HG03045 (cell line): Measurements from ENCODE around the gene GPRASP3.

Experiments
- ATAC-seq: cut with Tn5 transposase; IDR thresholded peaks from one replicate; pipeline ENCODE4 v1.9.1; 2021; ENCODE audit warnings: mild to moderate bottlenecking, moderate library complexity; ENCODE audit not compliant: unreplicated experiment

GPRASP3 gene

DNA sequence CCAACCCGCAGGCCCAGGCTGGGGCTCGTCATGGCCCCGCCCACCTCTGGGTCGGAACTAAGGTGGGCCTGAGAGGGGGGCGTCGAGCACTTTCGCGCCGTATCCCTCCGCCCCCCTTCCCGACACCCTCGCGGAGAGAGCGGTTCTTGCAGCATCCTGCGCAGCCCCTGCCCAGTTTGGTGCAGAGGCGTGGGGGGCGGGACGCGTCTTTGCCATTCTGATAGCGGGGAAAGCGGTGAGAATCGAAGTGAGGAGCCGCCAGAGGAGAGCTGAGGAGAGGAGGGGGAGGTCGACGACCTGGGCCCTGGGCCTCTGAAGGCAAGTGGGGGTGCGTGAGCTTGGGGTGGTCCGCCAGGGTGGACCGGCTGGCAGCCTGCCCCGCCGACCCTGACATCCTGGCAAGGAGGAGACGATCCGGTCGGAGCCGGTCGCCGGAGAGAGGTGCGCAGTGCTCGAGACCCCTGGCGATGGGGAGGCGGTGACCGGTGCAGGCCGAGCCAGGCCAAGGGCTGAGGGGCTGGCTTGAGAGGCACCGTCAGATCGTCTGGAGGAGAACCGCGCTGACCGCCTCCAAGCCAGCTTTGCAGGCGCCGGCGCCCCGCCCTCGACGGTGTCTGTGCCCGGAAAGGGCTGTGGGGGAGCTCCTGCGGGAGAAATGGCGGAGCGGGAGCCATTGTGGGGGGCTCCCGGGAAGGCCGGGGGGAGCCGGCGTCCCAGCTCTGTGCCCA, 25.5 kb downstream of the GPRASP3 start:
- no peak for ATAC-seq

DNA sequence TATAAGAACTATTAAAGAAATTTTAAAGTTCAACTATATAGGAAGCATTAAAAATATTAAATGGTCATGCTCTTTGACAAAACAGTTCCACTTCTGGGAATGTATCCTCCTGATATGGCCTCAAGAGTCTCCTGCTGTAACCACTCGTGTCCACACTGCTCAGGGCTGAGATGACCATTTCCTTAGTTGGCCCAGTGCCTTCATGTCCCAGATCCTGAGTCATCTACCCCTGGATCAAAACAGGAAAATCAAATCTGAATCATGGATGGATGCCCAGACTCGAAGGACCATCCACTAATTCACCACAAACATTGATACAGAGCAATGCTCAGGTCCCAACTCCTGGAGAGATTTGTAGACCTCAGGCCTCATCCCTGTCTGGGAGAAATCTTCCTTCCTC, 44.7 kb downstream of the GPRASP3 start:
- no peak for ATAC-seq

DNA sequence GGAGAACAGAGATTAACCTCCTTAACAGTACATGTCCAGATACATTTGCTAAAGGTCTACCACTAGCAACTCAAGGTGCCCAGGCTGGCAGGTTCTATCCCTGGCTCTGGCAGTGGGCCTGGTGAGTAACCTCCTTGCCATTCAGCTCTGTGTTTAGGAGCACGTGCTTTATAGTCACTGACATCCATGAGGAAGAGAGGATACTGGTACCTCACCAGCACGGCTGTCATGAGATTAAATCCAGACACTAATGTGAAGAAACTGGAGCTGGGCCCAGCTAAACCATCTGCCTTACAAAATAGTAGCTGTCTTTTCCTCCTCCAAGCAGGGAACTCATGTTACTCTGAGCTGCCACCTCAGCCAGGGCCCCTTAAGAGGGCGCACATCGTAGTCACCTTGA, 45.3 kb downstream of the GPRASP3 start:
- ATAC-seq: no peak

DNA sequence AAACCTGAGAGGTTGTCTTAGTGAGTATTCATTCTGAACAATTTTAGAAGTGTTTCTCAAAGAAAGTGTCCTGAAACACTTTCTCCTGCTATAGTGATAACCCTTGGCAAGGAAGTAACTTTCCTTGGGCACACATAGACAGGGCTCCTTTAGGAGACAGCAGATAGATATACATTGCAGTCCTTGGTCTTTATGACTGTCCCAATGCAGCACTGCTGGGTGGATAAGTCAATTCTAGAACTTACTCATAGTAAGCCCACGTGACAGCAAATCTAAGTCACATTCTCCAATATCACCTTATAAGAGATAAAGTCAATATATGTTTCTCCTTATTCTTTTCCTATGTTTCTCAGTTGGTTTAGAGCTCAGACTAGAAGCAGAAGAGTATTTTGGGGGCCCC, 46.7 kb downstream of the GPRASP3 start:
- no peak for ATAC-seq

DNA sequence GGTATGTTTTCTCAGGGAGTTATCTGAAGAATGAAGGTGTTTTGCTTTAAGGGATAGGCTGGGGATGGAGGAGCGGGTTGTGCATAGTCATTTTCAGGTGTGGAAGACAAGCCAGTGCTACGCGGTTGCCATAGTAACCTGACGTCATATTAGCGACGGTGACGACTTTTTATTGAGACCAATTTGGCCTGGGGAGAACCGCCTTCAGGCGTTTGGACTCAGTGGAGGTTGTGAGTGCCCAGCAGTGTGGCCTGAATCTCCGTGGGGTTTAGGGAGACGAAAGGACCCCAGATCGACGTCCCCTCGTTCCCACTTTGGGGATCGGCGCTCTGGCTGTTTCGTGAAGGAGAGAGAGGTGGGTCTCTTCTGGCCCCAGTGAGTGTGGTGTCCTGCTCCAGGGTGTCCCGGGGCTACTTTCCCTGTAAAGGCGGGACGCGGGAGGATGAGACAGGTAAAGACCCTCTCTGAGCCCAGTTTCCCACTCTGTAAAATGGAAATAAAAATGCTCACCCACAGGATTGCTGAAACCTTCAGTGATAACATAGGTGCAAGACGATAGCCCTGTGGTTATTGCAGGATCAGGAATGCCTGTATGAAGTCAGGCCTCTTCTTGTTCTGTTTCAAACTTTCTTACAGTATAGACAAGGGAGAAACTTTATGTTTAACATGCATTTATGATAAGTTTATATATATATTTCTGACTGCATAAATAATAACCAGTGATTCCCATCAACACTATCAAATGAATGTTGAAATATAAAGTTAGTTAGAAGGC, 48.6 kb downstream of the GPRASP3 start:
- peak; percentile 98 for ATAC-seq
